Thyroid gland (tissue), 4 donors: ENCODE results near the gene FGL2. TPM values are rescaled to one million over a fixed set of nuclear protein-coding genes. Genes with fewer than 3 reads are reported as not detected.
A peak's percentile ranks its signal among the peaks of the same experiment; 100 is the strongest.
"Not testable (repeated sequence)": the region's sequence is repeated elsewhere in the genome, so short reads cannot be mapped to it uniquely, and the experiment has no call there.

Experiments
- DNase-seq, 2 donors: peaks; one replicate each; pipeline ENCODE4 v3.0.0-alpha.2; 2019
- H3K27ac ChIP-seq, 3 donors: fragments of 200-600 bp; sonication (generic); 1 replicate in 2 of 3; 2 replicates in 1 of 3; pipeline ENCODE4 v1.5.1; 2016 to 2019; ENCODE audit warnings: mild to moderate bottlenecking in 1 of 3, moderate library complexity in 1 of 3
- H3K27me3 ChIP-seq: fragments of 200-600 bp; sonication (generic); one replicate; pipeline ENCODE4 v1.5.1; 2019
- H3K36me3 ChIP-seq, 2 donors: fragments of 200-600 bp; sonication (generic); one replicate each; pipeline ENCODE4 v1.5.1; 2016 to 2019
- H3K4me1 ChIP-seq, 2 donors: fragments of 200-600 bp; sonication (generic); one replicate each; pipeline ENCODE4 v1.5.1; 2017 to 2019
- H3K4me3 ChIP-seq, 3 donors: fragments of 200-600 bp; sonication (generic); replicated peaks in 1 of 3; 1 replicate in 2 of 3; 2 replicates in 1 of 3; pipeline ENCODE4 v1.5.1; 2016; ENCODE audit warnings: mild to moderate bottlenecking in 1 of 3
- H3K9me3 ChIP-seq: fragments of 200-600 bp; sonication (generic); one replicate; pipeline ENCODE4 v1.5.1; 2017
- CTCF ChIP-seq, 6 experiments: fragments of 200-600 bp in 3 of 6; fragments of 450-650 bp in 3 of 6; sonication (generic) in 3 of 6; IDR thresholded peaks; one replicate each; pipeline ENCODE4 v1.5.1; 2016 to 2019; ENCODE audit warnings: antibody characterized with exemption in 6 of 6, mild to moderate bottlenecking in 2 of 6, inconsistent platforms in 1 of 6, moderate library complexity in 1 of 6
- POLR2A ChIP-seq, 2 donors: fragments of 450-650 bp; IDR thresholded peaks; one replicate each; pipeline ENCODE4 v1.6.1; 2017; ENCODE audit warnings: antibody characterized with exemption in 2 of 2, mild to moderate bottlenecking in 2 of 2, moderate library complexity in 1 of 2
- WGBS, 2 donors: methylation state at CpG; one replicate each; pipeline ENCODE4 v1.1.5; 2017; 5-methylcytosine and 5-hydroxymethylcytosine counted together
- intact Hi-C: fragments of 100-400 bp; cut with DNase I; formaldehyde crosslinking; loops from one replicate; pipeline ENCODE4 v1.15.1; 2023
- total RNA-seq, 4 donors: library from RNA; depleted of rRNA; stranded (reverse); fragments of >200 nt; gene quantifications; one replicate each; pipeline ENCODE4 v1.2.3, GENCODE V29; 2016

Gene FGL2
- total RNA-seq, 4 donors from 2014 or later, result 19.9 to 66.5 (median 38.3) TPM

- intact Hi-C loops, result no loop called here
- no peak for DNase-seq
- WGBS, 2 donors, result 64 to 75% methylated on average over 3 of the region's 3 CpGs
- H3K4me1 ChIP-seq, result no peaks in the 10 kb centered on the region
- no peaks in the 10 kb centered on the region for H3K36me3 ChIP-seq
- no peak overlapping the region for H3K4me3 ChIP-seq
- H3K27me3 ChIP-seq, result no peaks in the 10 kb centered on the region
- TF ChIP-seq POLR2A (IDR thresholded peaks at IDR 0.05) (no peak), CTCF (IDR thresholded peaks at IDR 0.05) (no peak)
- no peaks in the 10 kb centered on the region for H3K9me3 ChIP-seq
- no peak overlapping the region for H3K27ac ChIP-seq
Observed at GRCh38 chr7:77184990-77185389, 14.6 kb downstream of the FGL2 start.

GRCh38 chr7:77184463-77184862 lies 15.2 kb downstream of the FGL2 start:
- Histone ChIP-seq H3K36me3 (no peaks in the 10 kb centered on the region), H3K27ac (no peak overlapping the region)

GRCh38 chr7:77182261-77182660 lies 17.4 kb downstream of the FGL2 start:
- intact Hi-C loops, result no loop called here
- 97 to 98% methylated on average over 1 of the region's 1 CpG for WGBS, 2 donors
- Histone ChIP-seq H3K27ac (no peak overlapping the region), H3K27me3 (no peaks in the 10 kb centered on the region), H3K9me3 (no peaks in the 10 kb centered on the region), H3K36me3 (no peaks in the 10 kb centered on the region), H3K4me3 (no peak overlapping the region), H3K4me1 (peaks cover 10 to 12% of the 10 kb centered on the region in 2 donors)
- TF ChIP-seq CTCF (IDR thresholded peaks at IDR 0.05) (no peak), POLR2A (IDR thresholded peaks at IDR 0.05) (no peak)
- DNase-seq, result no peak

More at GRCh38 chr7:77184463-77184862, 15.2 kb downstream of the FGL2 start:
- TF ChIP-seq CTCF (IDR thresholded peaks at IDR 0.05), result no peak
- TF ChIP-seq POLR2A (IDR thresholded peaks at IDR 0.05), result no peak
- no peaks in the 10 kb centered on the region for H3K9me3 ChIP-seq
- H3K4me3 ChIP-seq, result no peak overlapping the region
- no peaks in the 10 kb centered on the region for H3K27me3 ChIP-seq
- no peaks in the 10 kb centered on the region for H3K4me1 ChIP-seq
- DNase-seq, result no peak
- intact Hi-C loops, result no loop called here

- 96 to 98% methylated on average over 3 of the region's 3 CpGs for WGBS, 2 donors
- Histone ChIP-seq H3K4me3 (no peak overlapping the region), H3K9me3 (no peaks in the 10 kb centered on the region), H3K4me1 (peaks cover 10 to 12% of the 10 kb centered on the region in 2 donors), H3K27me3 (no peaks in the 10 kb centered on the region), H3K27ac (no peak overlapping the region), H3K36me3 (no peaks in the 10 kb centered on the region)
- intact Hi-C loops, result no loop called here
- TF ChIP-seq CTCF (IDR thresholded peaks at IDR 0.05) (no peak), POLR2A (IDR thresholded peaks at IDR 0.05) (no peak)
- DNase-seq, result no peak
Observed at GRCh38 chr7:77181734-77182133, 17.9 kb downstream of the FGL2 start.

- H3K27me3 ChIP-seq, result no peaks in the 10 kb centered on the region
- no peaks in the 10 kb centered on the region for H3K9me3 ChIP-seq
- WGBS, 2 donors, result 83 to 98% methylated on average over 4 of the region's 4 CpGs
- H3K4me3 ChIP-seq, result no peak overlapping the region
- H3K4me1 ChIP-seq, result peaks cover 10 to 12% of the 10 kb centered on the region in 2 donors
- no peak for DNase-seq
- H3K36me3 ChIP-seq, result no peaks in the 10 kb centered on the region
- H3K27ac ChIP-seq, result no peak overlapping the region
- TF ChIP-seq POLR2A (IDR thresholded peaks at IDR 0.05), result no peak
- no peak for TF ChIP-seq CTCF (IDR thresholded peaks at IDR 0.05)
- intact Hi-C loops, result no loop called here
Observed at GRCh38 chr7:77181015-77181595, 18.5 kb downstream of the FGL2 start.

- H3K4me3 ChIP-seq, H3K27me3 ChIP-seq, intact Hi-C loops, DNase-seq, H3K36me3 ChIP-seq, H3K9me3 ChIP-seq: not testable (repeated sequence)
- Histone ChIP-seq H3K4me1 (peaks cover 10 to 12% of the 10 kb centered on the region in 2 donors), H3K27ac (peak overlapping the region in 2 of 3 donors; percentile 49 to 66)
Observed at GRCh38 chr7:77178024-77178423, 21.6 kb downstream of the FGL2 start.

GRCh38 chr7:77177321-77177904 lies 22.2 kb downstream of the FGL2 start:
- H3K36me3 ChIP-seq, H3K27me3 ChIP-seq, H3K4me3 ChIP-seq, H3K9me3 ChIP-seq, DNase-seq, intact Hi-C loops: not testable (repeated sequence)
- H3K4me1 ChIP-seq, result peaks cover 10 to 12% of the 10 kb centered on the region in 2 donors
- H3K27ac ChIP-seq, result peak overlapping the region in 2 of 3 donors; percentile 49 to 66
- WGBS, 2 donors, result 59 to 66% methylated on average over 9 of the region's 9 CpGs

- not testable (repeated sequence) for DNase-seq, H3K27ac ChIP-seq
- WGBS, 2 donors, result 59 to 86% methylated on average over 2 to 3 of the region's 3 CpGs
Observed at GRCh38 chr7:77175274-77175800, 24.3 kb downstream of the FGL2 start.

More at GRCh38 chr7:77175274-77175800, 24.3 kb downstream of the FGL2 start:
- H3K36me3 ChIP-seq, H3K27me3 ChIP-seq, H3K9me3 ChIP-seq, H3K4me3 ChIP-seq, intact Hi-C loops: not testable (repeated sequence)
- H3K4me1 ChIP-seq, result peaks cover 10 to 12% of the 10 kb centered on the region in 2 donors
